GM12878 (cell line): ENCODE measurements around the gene SFR1. TPM values are rescaled to one million over a fixed set of nuclear protein-coding genes. Genes with fewer than 3 reads are reported as not detected.

Experiments
- ATAC-seq: fragments of 200-7000 bp; cut with Tn5 transposase; 3 replicates; pipeline ENCODE4 v1.9.1; 2020; ENCODE audit warnings: mild to moderate bottlenecking, moderate library complexity
- BruUV-seq: library from RNA; stranded (reverse); fragments of 400-500 nt; replicated peaks from 2 replicates; lab custom pipeline; 2021; lab: Mats Ljungman, UMichigan
- CTCF ChIA-PET: fragments of 300-600 bp; sonication (Branson Sonifier 250); formaldehyde crosslinking; extraction: SDS; loops from one replicate; lab custom pipeline; 2021; ENCODE audit warnings: inconsistent platforms; lab: Yijun Ruan, JAX
- POLR2A ChIA-PET: fragments of 350-600 bp; formaldehyde crosslinking; extraction: SDS; loops from one replicate; lab custom pipeline; 2021; ENCODE audit warnings: inconsistent platforms; lab: Charles Lee
- RAD21 ChIA-PET: fragments of 300-600 bp; sonication (Branson Sonifier 250); formaldehyde crosslinking; loops from one replicate; lab custom pipeline; 2023; ENCODE audit warnings: antibody characterized with exemption; ENCODE audit not compliant: unreplicated experiment; lab: Charles Lee
- SMC1A ChIA-PET: fragments of 300-600 bp; sonication (Branson Sonifier 250); formaldehyde crosslinking; loops from one replicate; lab custom pipeline; 2023; ENCODE audit not compliant: unreplicated experiment, uncharacterized antibody; lab: Charles Lee
- DNase-seq: peaks from one replicate; pipeline ENCODE4 v3.0.0-alpha.2; 2011; ENCODE audit warnings: low read depth, low spot score
- FAIRE-seq: peaks from 3 replicates; lab custom pipeline; 2011; peaks lifted over from hg19 to GRCh38; lab: Jason Lieb, UNC
- H2AFZ ChIP-seq: 2 replicates; pipeline ENCODE4 v1.6.0; 2011; ENCODE audit warnings: low read depth, low read length, control low read depth; ENCODE audit not compliant: control insufficient read depth
- H3K27ac ChIP-seq: 2 replicates; pipeline ENCODE4 v1.5.1; 2011; ENCODE audit warnings: control low read depth; ENCODE audit not compliant: control insufficient read depth, insufficient read depth
- H3K27me3 ChIP-seq, 2 experiments: replicated peaks in 1 of 2; 2 replicates each; pipeline versions ENCODE4 v1.6.0 to v1.6.1; 2011; ENCODE audit warnings: low read length in 1 of 2; ENCODE audit not compliant: control insufficient read depth in 2 of 2, insufficient read depth in 2 of 2
- H3K36me3 ChIP-seq, 2 experiments: 2 replicates each; pipeline ENCODE4 v1.5.1; 2011; ENCODE audit warnings: low read length in 1 of 2; ENCODE audit not compliant: control insufficient read depth in 2 of 2, insufficient read depth in 2 of 2
- H3K4me1 ChIP-seq: 2 replicates; pipeline ENCODE4 v1.6.1; 2011; ENCODE audit warnings: mild to moderate bottlenecking, low read length, moderate library complexity, mixed read lengths; ENCODE audit not compliant: control insufficient read depth, insufficient read depth
- H3K4me2 ChIP-seq: 2 replicates; pipeline ENCODE4 v1.6.0; 2011; ENCODE audit warnings: control low read depth; ENCODE audit not compliant: control insufficient read depth, insufficient read depth
- H3K4me3 ChIP-seq: fragments of 200-600 bp; sonication (generic); 2 replicates; pipeline ENCODE4 v1.5.1; 2016
- H3K79me2 ChIP-seq: 2 replicates; pipeline ENCODE4 v1.6.0; 2011; ENCODE audit warnings: low read length; ENCODE audit not compliant: control insufficient read depth, insufficient read depth
- H3K9ac ChIP-seq: 2 replicates; pipeline ENCODE4 v1.8.0; 2011; ENCODE audit warnings: low read length, control low read depth, mixed read lengths; ENCODE audit not compliant: control insufficient read depth, insufficient read depth
- H3K9me3 ChIP-seq: replicated peaks from 3 replicates; pipeline ENCODE4 v1.5.1; 2011; ENCODE audit warnings: mild to moderate bottlenecking, low read length; ENCODE audit not compliant: control insufficient read depth, insufficient read depth
- H4K20me1 ChIP-seq: 2 replicates; pipeline ENCODE4 v1.6.0; 2011; ENCODE audit not compliant: control insufficient read depth, insufficient read depth
- MEF2B ChIP-seq: fragments of 450-650 bp; IDR thresholded peaks from 2 replicates; pipeline ENCODE4 v1.6.1; 2018; ENCODE audit warnings: mild to moderate bottlenecking, moderate library complexity; ENCODE audit not compliant: partially characterized antibody, poor library complexity, severe bottlenecking
- SPI1 ChIP-seq: IDR thresholded peaks from 2 replicates; pipeline ENCODE4 v1.6.1; 2011; ENCODE audit warnings: low read depth, mild to moderate bottlenecking, low read length, moderate library complexity, borderline replicate concordance; ENCODE audit not compliant: insufficient read depth
- ZBED1 ChIP-seq: IDR thresholded peaks from 2 replicates; pipeline ENCODE4 v1.6.1; 2016; ENCODE audit warnings: borderline replicate concordance
- WGBS: methylation state at CpG from one replicate; pipeline ENCODE4 v1.1.6; 2016; ENCODE audit warnings: low lambda C conversion rate; ENCODE audit not compliant: insufficient replicate concordance, insufficient coverage; ENCODE audit errors: missing lambda C conversion rate; 5-methylcytosine and 5-hydroxymethylcytosine counted together
- in situ Hi-C: fragments of 300-500 bp; cut with MboI; formaldehyde crosslinking; loops from 9 replicates; pipeline ENCODE4 v1.14.3; 2018; ENCODE audit warnings: mixed read lengths
- intact Hi-C: fragments of 100-400 bp; cut with micrococcal nuclease; formaldehyde crosslinking; loops from one replicate; pipeline ENCODE4 v1.14.2; 2022; ENCODE audit not compliant: unreplicated experiment
- polyA plus RNA-seq, 11 experiments: library from polyadenylated mRNA; depleted of rRNA in 4 of 11; unstranded in 6 of 11; stranded (reverse) in 5 of 11; fragments of >200 nt; fragmentation: Nextera tagmentation in 4 of 11; fragmentation: Illumina TruSeq in 1 of 11; extraction: Ambion mirVana in 4 of 11; extraction: Trizol in 1 of 11; gene quantifications; 1 replicate in 1 of 11; 2 replicates in 10 of 11; pipeline versions ENCODE4 v1.2.1 to v1.2.3, GENCODE V29; 2011 to 2016; ENCODE audit warnings: inconsistent platforms in 2 of 11, missing spikeins in 2 of 11, low read depth in 1 of 11
- total RNA-seq, 4 experiments: library from RNA; depleted of rRNA in 3 of 4; stranded (reverse); fragments of >200 nt in 3 of 4; fragmentation: Illumina TruSeq in 1 of 4; extraction: Trizol in 1 of 4; gene quantifications; 2 replicates each; pipeline versions ENCODE4 v1.2.1 to v1.2.3, GENCODE V29; 2013 to 2021
- TF ChIP-seq, protein P1 (sequence below): fragments of 450-650 bp; IDR thresholded peaks from 2 replicates; pipeline ENCODE4 v1.6.1; 2014; ENCODE audit warnings: mild to moderate bottlenecking
- TF ChIP-seq, protein P2 (sequence below): fragments of 450-650 bp; IDR thresholded peaks from 2 replicates; pipeline ENCODE4 v1.6.1; 2017; ENCODE audit warnings: mild to moderate bottlenecking, low read depth, inconsistent platforms; ENCODE audit not compliant: poor library complexity, severe bottlenecking

Gene SFR1
- total and polyA plus RNA-seq, 10 of the 15 experiments (the other 5 are each of a cell fraction or from before 2014, with no cell fraction given) = 6.9 to 31.5 (median 14.9) TPM

DNA sequence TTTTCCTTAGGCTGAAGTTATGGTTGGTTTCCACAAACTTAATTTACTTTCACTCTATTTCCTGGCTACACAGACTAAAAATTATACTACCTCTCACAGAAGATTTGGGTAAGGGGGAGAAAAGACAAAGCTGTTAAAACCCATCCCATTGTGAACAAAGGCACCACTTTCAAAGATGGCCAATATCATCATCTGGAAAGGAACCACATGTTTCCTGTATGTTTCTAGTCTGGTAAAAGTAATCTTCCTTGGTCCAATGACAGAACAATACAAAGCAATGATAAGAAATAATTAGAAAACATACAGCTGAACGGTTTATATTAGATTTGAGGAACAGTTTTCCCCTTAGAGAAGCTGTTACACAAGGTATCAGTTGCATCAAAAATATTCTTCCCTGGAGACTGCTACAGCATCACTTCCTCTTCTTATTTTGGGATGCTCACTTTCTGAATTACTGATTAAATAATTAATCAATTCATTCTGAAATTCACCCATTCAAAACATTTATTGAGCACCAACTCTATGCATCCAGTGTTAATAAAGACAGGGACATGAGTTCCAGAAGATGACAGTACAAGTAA lies 8.5 kb upstream of the SFR1 start:
- DNase-seq (no peak), ATAC-seq (no peak), FAIRE-seq (no peak)
- WGBS = 0% methylated on average over 1 of the region's 1 CpG
- CTCF ChIA-PET = interaction anchor here (0.6 to 2.7 kb wide), 3 partner anchors 8 to 224 kb away, joined by 3 to 23 read pairs (median 3); partner anchors contain the start of gene SFR1
- TF ChIP-seq SPI1 (peak; percentile 39; the same call in 1 of the 2 replicates), MEF2B (peak; percentile 22)
- TF ChIP-seq, protein P1, sequence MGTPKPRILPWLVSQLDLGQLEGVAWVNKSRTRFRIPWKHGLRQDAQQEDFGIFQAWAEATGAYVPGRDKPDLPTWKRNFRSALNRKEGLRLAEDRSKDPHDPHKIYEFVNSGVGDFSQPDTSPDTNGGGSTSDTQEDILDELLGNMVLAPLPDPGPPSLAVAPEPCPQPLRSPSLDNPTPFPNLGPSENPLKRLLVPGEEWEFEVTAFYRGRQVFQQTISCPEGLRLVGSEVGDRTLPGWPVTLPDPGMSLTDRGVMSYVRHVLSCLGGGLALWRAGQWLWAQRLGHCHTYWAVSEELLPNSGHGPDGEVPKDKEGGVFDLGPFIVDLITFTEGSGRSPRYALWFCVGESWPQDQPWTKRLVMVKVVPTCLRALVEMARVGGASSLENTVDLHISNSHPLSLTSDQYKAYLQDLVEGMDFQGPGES = no peak
- Histone ChIP-seq H3K9me3 (no peaks in the 10 kb centered on the region), H3K4me2 (no peak overlapping the region), H3K4me1 (no peaks in the 10 kb centered on the region), H3K79me2 (no peaks in the 10 kb centered on the region), H3K4me3 (no peak overlapping the region), H3K36me3 (no peaks in the 10 kb centered on the region), H4K20me1 (no peaks in the 10 kb centered on the region), H3K27ac (no peak overlapping the region), H3K9ac (no peak overlapping the region), H2AFZ (no peak overlapping the region), H3K27me3 (no peaks in the 10 kb centered on the region; a peak in 1 of 4 replicates)
- intact Hi-C loops (no loop called here), in situ Hi-C loops (no loop called here)
- no TSS peak for BruUV-seq
- RAD21 ChIA-PET = interaction anchor here (0.8 kb wide), 2 partner anchors 10 kb away, joined by 3 to 5 read pairs; partner anchors contain the start of gene SFR1
- POLR2A ChIA-PET = interaction anchor here (1.9 kb wide), 1 partner anchor 10 kb away, joined by 7 read pairs; the partner anchor contains the start of gene SFR1
- SMC1A ChIA-PET = interaction anchor here (0.7 to 2.4 kb wide), 2 partner anchors 8 to 161 kb away, joined by 3 to 16 read pairs; partner anchors contain the start of gene SFR1

GRCh38 chr10:104117839-104118323 lies 4.1 kb upstream of the SFR1 start:
- FAIRE-seq = no peak
- Histone ChIP-seq H3K36me3 (no peaks in the 10 kb centered on the region), H3K27ac (no peak overlapping the region), H3K9me3 (no peaks in the 10 kb centered on the region), H3K4me3 (no peak overlapping the region), H3K27me3 (no peaks in the 10 kb centered on the region; a peak in 1 of 4 replicates), H3K4me1 (peaks cover 7% of the 10 kb centered on the region; the same call in 1 of the 2 replicates), H2AFZ (no peak overlapping the region), H4K20me1 (no peaks in the 10 kb centered on the region), H3K4me2 (no peak overlapping the region), H3K9ac (no peak overlapping the region), H3K79me2 (peaks cover 6% of the 10 kb centered on the region; the same call in 1 of the 2 replicates)
- RAD21 ChIA-PET = no interaction called here
- in situ Hi-C loops = no loop called here
- CTCF ChIA-PET = interaction anchor here (2.2 kb wide), 1 partner anchor 15 kb away, joined by 6 read pairs; no protein-coding TSS in a partner anchor
- no peak for DNase-seq
- intact Hi-C loops = no loop called here
- WGBS = 97% methylated on average over 4 of the region's 4 CpGs
- BruUV-seq = no TSS peak
- no peak for TF ChIP-seq ZBED1
- TF ChIP-seq, protein P2, sequence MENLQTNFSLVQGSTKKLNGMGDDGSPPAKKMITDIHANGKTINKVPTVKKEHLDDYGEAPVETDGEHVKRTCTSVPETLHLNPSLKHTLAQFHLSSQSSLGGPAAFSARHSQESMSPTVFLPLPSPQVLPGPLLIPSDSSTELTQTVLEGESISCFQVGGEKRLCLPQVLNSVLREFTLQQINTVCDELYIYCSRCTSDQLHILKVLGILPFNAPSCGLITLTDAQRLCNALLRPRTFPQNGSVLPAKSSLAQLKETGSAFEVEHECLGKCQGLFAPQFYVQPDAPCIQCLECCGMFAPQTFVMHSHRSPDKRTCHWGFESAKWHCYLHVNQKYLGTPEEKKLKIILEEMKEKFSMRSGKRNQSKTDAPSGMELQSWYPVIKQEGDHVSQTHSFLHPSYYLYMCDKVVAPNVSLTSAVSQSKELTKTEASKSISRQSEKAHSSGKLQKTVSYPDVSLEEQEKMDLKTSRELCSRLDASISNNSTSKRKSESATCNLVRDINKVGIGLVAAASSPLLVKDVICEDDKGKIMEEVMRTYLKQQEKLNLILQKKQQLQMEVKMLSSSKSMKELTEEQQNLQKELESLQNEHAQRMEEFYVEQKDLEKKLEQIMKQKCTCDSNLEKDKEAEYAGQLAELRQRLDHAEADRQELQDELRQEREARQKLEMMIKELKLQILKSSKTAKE = no peak
- SMC1A ChIA-PET = interaction anchor here (1.0 kb wide), 1 partner anchor 8 kb away, joined by 8 read pairs; no protein-coding TSS in a partner anchor
- POLR2A ChIA-PET = no interaction called here
- no peak for ATAC-seq
